Left colon (tissue), 2 donors: ENCODE data around the gene NOL4L. TPM values are rescaled to one million over a fixed set of nuclear protein-coding genes. Genes with fewer than 3 reads are reported as not detected.
"Not testable (repeated sequence)": the region's sequence is repeated elsewhere in the genome, so short reads cannot be mapped to it uniquely, and the experiment has no call there.

Experiments used
- ATAC-seq: fragments of 200-7000 bp; cut with Tn5 transposase; one replicate; pipeline ENCODE4 v1.9.1; 2020; ENCODE audit warnings: mild to moderate bottlenecking, moderate library complexity
- DNase-seq, 2 donors: peaks; one replicate each; pipeline ENCODE4 v3.0.0-alpha.2; 2020
- intact Hi-C, 2 donors: fragments of 100-400 bp; cut with DNase I in 1 of 2; cut with micrococcal nuclease in 1 of 2; formaldehyde crosslinking; loops; one replicate each; pipeline versions ENCODE4 v1.11.2 to v1.14.0; 2022; cut with DNase I, micrococcal nuclease
- total RNA-seq, 2 donors: library from RNA; stranded (reverse); fragmentation: NEBNext Ultra II Directional; extraction: Animal tissue kit (Norgen Biotek cat#: 25700); gene quantifications; one replicate each; pipeline ENCODE4 v1.2.1, GENCODE V29; 2021
- donor health status: DM: no; HTN: no; CAD: no.
- donor health status: DM: yes; HTN: yes; CAD: no.

Gene NOL4L
- total RNA-seq, 2 donors from 2014 or later: 55.2 to 61.0 TPM

GRCh38 chr20:32474717-32474966 lies 110.5 kb downstream of the NOL4L start:
- ATAC-seq (no peak), DNase-seq (no peak)
- intact Hi-C loops: no loop called here

- ATAC-seq (no peak), DNase-seq (no peak)
- intact Hi-C loops: no loop called here
Observed at GRCh38 chr20:32474009-32474716, 111.0 kb downstream of the NOL4L start.

- DNase-seq: peak in 1 of 2 donors; percentile 68
- intact Hi-C loops: no loop called here
- ATAC-seq: peak; percentile 23
Observed at GRCh38 chr20:32473231-32474008, 111.7 kb downstream of the NOL4L start.

- no peak for ATAC-seq
- no peak for DNase-seq
- intact Hi-C loops: no loop called here
Observed at GRCh38 chr20:32472581-32473207, 112.4 kb downstream of the NOL4L start.

GRCh38 chr20:32470940-32471339 lies 114.2 kb downstream of the NOL4L start:
- ATAC-seq: no peak
- intact Hi-C loops: no loop called here

GRCh38 chr20:32470025-32470861 lies 114.9 kb downstream of the NOL4L start:
- DNase-seq (peak in 1 of 2 donors; percentile 61), ATAC-seq (no peak)
- intact Hi-C loops: no loop called here

More at GRCh38 chr20:32470940-32471339, 114.2 kb downstream of the NOL4L start:
- no peak for DNase-seq

GRCh38 chr20:32468860-32469259 lies 116.3 kb downstream of the NOL4L start:
- no peak for ATAC-seq
- DNase-seq: no peak

GRCh38 chr20:32468313-32468640 lies 116.9 kb downstream of the NOL4L start:
- DNase-seq: no peak
- ATAC-seq: no peak
- intact Hi-C loops: no loop called here

More at GRCh38 chr20:32468860-32469259, 116.3 kb downstream of the NOL4L start:
- intact Hi-C loops: no loop called here

- intact Hi-C loops: no loop called here
- DNase-seq (peak; percentile 80 to 90), ATAC-seq (peak; percentile 48)
Observed at GRCh38 chr20:32467506-32468312, 117.4 kb downstream of the NOL4L start.

GRCh38 chr20:32466739-32467505 lies 118.2 kb downstream of the NOL4L start:
- ATAC-seq (no peak), DNase-seq (no peak)
- intact Hi-C loops: no loop called here

GRCh38 chr20:32465901-32466675 lies 119.0 kb downstream of the NOL4L start:
- intact Hi-C loops, DNase-seq, ATAC-seq: not testable (repeated sequence)

- intact Hi-C loops: no loop called here
- ATAC-seq: peak; percentile 65
Observed at GRCh38 chr20:32465092-32465900, 119.8 kb downstream of the NOL4L start.

GRCh38 chr20:32464401-32465091 lies 120.6 kb downstream of the NOL4L start:
- intact Hi-C loops: no loop called here
- ATAC-seq (no peak), DNase-seq (no peak)

More at GRCh38 chr20:32465092-32465900, 119.8 kb downstream of the NOL4L start:
- DNase-seq: peak; percentile 93 to 96

GRCh38 chr20:32463642-32464400 lies 121.3 kb downstream of the NOL4L start:
- peak; percentile 67 for ATAC-seq
- intact Hi-C loops: no loop called here
- peak; percentile 87 for DNase-seq
